ENCODE data around the gene ENDOU.

The ENDOU gene

DNA sequence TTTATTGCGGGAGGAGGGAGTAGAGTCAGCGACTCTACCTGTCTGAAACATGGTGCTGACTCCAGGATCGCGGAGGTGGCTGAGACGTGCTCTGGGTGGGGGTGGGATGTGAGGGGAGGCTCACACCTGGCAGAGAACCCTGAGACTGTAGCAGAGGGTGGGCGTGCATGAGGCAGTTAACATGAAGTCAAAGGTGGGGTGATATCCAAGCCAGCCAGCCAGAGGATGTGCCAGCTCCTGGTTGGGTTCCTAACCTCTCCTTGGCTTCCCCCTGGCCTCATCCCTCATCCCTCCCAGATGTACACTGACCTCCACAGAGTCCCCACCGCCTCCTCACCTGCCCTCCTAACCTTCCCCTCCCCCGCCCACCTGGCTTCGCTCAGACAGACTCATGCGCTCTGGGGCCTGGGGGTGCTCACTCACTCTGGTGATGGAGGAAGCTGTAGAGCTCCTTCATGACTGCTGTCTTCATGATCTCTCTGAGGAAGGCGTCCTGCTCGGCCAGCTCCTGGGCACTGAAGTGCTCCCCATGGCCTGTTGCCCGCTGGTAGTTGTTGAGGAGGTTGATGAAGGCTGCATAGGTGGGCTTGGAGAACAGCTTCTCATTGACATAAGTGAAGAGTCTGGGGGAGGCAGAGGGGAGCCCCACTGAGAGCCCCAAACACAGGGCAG lies 9.3 kb downstream of the ENDOU start:
- H3K4me3 ChIP-seq (replicated peaks in 1 of 2; ENCODE audit: low read depth in 2 of 2, low read length in 2 of 2): no peak overlapping the region
- no peak for DNase-seq (ENCODE audit: low read depth in 2 of 2)
- TF ChIP-seq, protein P1, sequence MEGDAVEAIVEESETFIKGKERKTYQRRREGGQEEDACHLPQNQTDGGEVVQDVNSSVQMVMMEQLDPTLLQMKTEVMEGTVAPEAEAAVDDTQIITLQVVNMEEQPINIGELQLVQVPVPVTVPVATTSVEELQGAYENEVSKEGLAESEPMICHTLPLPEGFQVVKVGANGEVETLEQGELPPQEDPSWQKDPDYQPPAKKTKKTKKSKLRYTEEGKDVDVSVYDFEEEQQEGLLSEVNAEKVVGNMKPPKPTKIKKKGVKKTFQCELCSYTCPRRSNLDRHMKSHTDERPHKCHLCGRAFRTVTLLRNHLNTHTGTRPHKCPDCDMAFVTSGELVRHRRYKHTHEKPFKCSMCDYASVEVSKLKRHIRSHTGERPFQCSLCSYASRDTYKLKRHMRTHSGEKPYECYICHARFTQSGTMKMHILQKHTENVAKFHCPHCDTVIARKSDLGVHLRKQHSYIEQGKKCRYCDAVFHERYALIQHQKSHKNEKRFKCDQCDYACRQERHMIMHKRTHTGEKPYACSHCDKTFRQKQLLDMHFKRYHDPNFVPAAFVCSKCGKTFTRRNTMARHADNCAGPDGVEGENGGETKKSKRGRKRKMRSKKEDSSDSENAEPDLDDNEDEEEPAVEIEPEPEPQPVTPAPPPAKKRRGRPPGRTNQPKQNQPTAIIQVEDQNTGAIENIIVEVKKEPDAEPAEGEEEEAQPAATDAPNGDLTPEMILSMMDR (IDR thresholded peaks at IDR 0.05; ENCODE audit: low read depth, low read length): no peak

DNA sequence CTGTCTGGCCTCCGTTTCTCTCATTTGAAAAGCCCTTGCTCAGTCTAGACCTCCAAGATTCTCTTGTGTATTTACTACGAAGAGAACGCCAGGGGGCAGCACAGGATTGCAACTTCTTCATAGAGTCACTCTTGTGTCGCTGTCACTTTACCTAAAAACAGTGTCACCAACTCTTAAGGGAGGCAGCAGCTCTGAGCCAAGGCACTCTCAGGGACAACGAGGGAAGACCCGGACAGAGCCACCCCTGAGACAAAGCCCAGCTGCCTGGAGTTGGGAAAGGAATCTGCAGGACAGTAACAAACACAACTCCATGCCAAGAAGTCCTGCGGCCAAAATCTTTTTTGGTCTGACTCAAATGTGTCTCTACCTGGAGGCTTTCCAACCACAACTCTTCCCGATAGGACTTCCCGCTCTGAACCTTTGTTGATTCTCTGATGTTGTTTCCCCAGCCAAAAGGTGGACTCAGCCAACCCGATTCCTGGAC lies 9.9 kb downstream of the ENDOU start:
- DNase-seq (ENCODE audit: low read depth in 2 of 2): peak; percentile 82
- TF ChIP-seq, protein P1 (IDR thresholded peaks at IDR 0.05; ENCODE audit: low read depth, low read length): peak; percentile 63
- peak overlapping the region in 1 of 2 donors; percentile 19 for H3K4me3 ChIP-seq (replicated peaks in 1 of 2; ENCODE audit: low read depth in 2 of 2, low read length in 2 of 2)

DNA sequence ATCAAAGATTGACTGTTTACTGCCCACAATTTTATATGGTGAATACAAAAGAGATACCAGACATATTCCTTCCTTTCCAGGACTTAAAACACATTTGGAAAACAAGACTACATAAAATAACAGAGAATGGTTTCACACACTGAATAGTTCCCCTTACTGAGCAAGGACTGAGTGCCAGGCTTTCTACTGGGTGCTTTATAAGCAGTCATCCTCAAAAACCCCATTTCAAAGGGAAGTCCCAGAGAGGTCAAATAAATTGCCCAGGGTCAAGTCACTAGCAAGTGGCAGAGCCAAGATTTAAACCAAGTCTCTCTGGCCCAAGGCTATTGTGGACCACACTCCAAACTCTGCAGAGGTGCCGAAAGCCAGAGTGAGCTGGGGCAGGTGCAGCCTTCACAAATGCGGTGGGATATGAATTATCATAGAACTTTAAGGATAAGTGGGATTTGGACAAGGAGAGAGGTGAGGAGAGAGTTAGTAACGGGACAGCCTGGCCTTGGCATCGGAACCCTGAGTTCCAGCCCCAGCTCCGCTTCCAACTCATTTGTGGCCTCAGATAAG lies 10.4 kb downstream of the ENDOU start:
- DNase-seq (ENCODE audit: low read depth in 2 of 2): no peak
- TF ChIP-seq, protein P1 (IDR thresholded peaks at IDR 0.05; ENCODE audit: low read depth, low read length): no peak
- no peak overlapping the region for H3K4me3 ChIP-seq (replicated peaks in 1 of 2; ENCODE audit: low read depth in 2 of 2, low read length in 2 of 2)

DNA sequence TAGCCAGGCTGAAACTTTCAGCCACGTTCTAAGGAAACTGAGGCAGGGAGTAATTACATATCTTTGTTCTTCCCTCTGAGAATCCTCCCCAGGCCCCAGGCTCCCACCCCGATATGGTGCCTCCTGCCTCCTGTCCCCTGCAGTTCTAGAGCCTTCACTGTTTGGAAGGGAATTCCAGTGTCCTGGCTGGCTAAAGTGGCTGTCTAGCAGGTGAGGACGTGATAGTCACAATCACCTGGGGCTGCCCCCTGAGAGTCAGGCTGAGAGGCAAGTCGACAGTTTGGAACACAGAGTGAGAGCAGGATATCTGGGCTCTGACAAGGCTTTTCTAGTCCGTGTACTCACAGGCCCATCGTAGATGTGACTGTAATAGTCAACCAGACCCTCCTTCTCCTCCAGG lies 13.1 kb downstream of the ENDOU start:
- TF ChIP-seq, protein P1 (IDR thresholded peaks at IDR 0.05; ENCODE audit: low read depth, low read length): no peak
- H3K4me3 ChIP-seq (replicated peaks in 1 of 2; ENCODE audit: low read depth in 2 of 2, low read length in 2 of 2): no peak overlapping the region
- no peak for DNase-seq (ENCODE audit: low read depth in 2 of 2)

DNA sequence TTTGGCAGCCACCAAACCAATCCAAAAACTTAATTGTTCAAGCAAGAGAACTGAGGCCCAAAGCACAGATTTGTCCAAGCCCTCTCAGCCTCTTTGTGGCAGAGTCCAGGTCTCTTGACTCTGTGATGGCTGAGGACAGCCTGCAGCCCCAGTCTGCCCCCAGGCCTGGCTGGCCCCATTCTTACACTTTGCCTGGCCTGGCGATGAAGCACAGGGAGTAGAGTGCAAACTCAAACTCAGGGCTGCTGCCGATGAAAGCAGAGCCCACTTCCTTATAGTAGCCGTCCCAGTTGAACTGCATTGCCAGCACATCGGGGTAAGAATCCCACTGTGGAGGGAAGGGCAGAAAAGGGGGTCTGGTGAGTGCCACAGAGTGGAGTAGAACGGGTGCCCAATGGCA lies 13.8 kb downstream of the ENDOU start:
- H3K4me3 ChIP-seq (replicated peaks in 1 of 2; ENCODE audit: low read depth in 2 of 2, low read length in 2 of 2): no peak overlapping the region
- no peak for DNase-seq (ENCODE audit: low read depth in 2 of 2)
- TF ChIP-seq, protein P1 (IDR thresholded peaks at IDR 0.05; ENCODE audit: low read depth, low read length): no peak

DNA sequence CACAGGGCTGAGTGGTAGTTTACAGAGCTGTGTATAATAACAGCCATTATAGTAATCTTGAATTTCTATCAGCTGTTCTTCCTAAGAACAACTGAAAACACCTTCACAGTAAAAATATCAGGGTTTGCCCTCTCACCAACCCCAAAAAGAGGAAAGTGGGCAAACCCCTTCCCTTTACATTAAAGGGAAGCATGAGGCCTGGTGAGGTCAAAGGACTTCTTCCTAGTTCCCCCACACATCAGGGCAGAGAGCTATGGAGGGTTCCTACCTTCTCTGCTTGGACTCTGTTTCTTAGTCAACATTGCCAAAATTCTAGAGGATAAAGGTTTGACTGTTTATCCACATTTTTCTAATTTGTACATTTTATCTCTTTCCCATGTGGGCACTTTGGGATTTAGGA lies 15.0 kb downstream of the ENDOU start:
- TF ChIP-seq, protein P1 (IDR thresholded peaks at IDR 0.05; ENCODE audit: low read depth, low read length): no peak
- no peak overlapping the region for H3K4me3 ChIP-seq (replicated peaks in 1 of 2; ENCODE audit: low read depth in 2 of 2, low read length in 2 of 2)
- no peak for DNase-seq (ENCODE audit: low read depth in 2 of 2)
